Upper lobe of left lung (tissue), 6 donors: ENCODE data around the gene NES. TPM values are rescaled to one million over a fixed set of nuclear protein-coding genes. Genes with fewer than 3 reads are reported as not detected.

Experiments
- ATAC-seq, 2 donors: fragments of 200-7000 bp; cut with Tn5 transposase; one replicate each; pipeline ENCODE4 v1.9.1; 2022; ENCODE audit warnings: mild to moderate bottlenecking in 2 of 2, moderate library complexity in 2 of 2; ENCODE audit not compliant: low FRiP score in 2 of 2
- DNase-seq, 2 donors: peaks; one replicate each; pipeline ENCODE4 v3.0.0-alpha.2; 2019 to 2020
- H3K27ac ChIP-seq, 4 donors: fragments of 200-600 bp; sonication (generic); one replicate each; pipeline ENCODE4 v1.5.1; 2016 to 2019
- H3K27me3 ChIP-seq, 4 donors: fragments of 200-600 bp; sonication (generic); one replicate each; pipeline ENCODE4 v1.5.1; 2017 to 2019
- H3K36me3 ChIP-seq, 4 donors: fragments of 200-600 bp; sonication (generic); one replicate each; pipeline ENCODE4 v1.5.1; 2016 to 2019
- H3K4me1 ChIP-seq, 4 donors: fragments of 200-600 bp; sonication (generic); one replicate each; pipeline ENCODE4 v1.5.1; 2018 to 2019
- H3K4me3 ChIP-seq, 4 donors: fragments of 200-600 bp; sonication (generic); one replicate each; pipeline ENCODE4 v1.5.1; 2017 to 2019; ENCODE audit warnings: mild to moderate bottlenecking in 2 of 4, moderate library complexity in 1 of 4
- H3K9me3 ChIP-seq, 4 donors: fragments of 200-600 bp; sonication (generic); one replicate each; pipeline ENCODE4 v1.5.1; 2018 to 2019
- CTCF ChIP-seq, 6 experiments: fragments of 450-650 bp in 4 of 6; fragments of 200-600 bp in 2 of 6; sonication (generic) in 2 of 6; IDR thresholded peaks; one replicate each; pipeline ENCODE4 v1.5.1; 2016 to 2019; ENCODE audit warnings: antibody characterized with exemption in 6 of 6
- EP300 ChIP-seq, 4 donors: sonication (generic); formaldehyde crosslinking; IDR thresholded peaks; one replicate each; pipeline ENCODE4 v1.5.1; 2017; ENCODE audit warnings: antibody characterized with exemption in 4 of 4, control low read depth in 2 of 4
- POLR2A ChIP-seq, 4 donors: fragments of 450-650 bp; IDR thresholded peaks; one replicate each; pipeline ENCODE4 v1.5.1; 2016 to 2017; ENCODE audit warnings: antibody characterized with exemption in 4 of 4, mild to moderate bottlenecking in 2 of 4
- POLR2AphosphoS5 ChIP-seq, 2 donors: sonication (generic); formaldehyde crosslinking; IDR thresholded peaks; one replicate each; pipeline ENCODE4 v1.5.1; 2017; ENCODE audit warnings: antibody characterized with exemption in 2 of 2
- WGBS, 2 donors: methylation state at CpG; one replicate each; pipeline ENCODE4 v1.1.5; 2017 to 2018; 5-methylcytosine and 5-hydroxymethylcytosine counted together
- total RNA-seq, 6 donors: library from RNA; depleted of rRNA in 4 of 6; stranded (reverse); fragments of >200 nt in 4 of 6; gene quantifications; one replicate each; pipeline versions ENCODE4 v1.1.0 to v1.2.1, GENCODE V29; 2016 to 2021
- donor health status: DM: no; HTN: no; CAD: no; lungs with moderate emphysema.
- donor health status: DM: no; HTN: yes; CAD: no; lungs with severe emphysema.

Gene NES
- total RNA-seq, 6 donors from 2014 or later = 25.9 to 93.5 (median 34.3) TPM

- Histone ChIP-seq H3K4me1 (peaks cover 36 to 65% (median 53%) of the 10 kb centered on the region in 4 donors), H3K27ac (peak overlapping the region; percentile 81 to 91 (median 83)), H3K9me3 (no peaks in the 10 kb centered on the region), H3K4me3 (no peak overlapping the region), H3K36me3 (peaks cover 0 to 43% (median 0%) of the 10 kb centered on the region in 4 donors), H3K27me3 (peaks cover 0 to 1% (median 0%) of the 10 kb centered on the region in 4 donors)
- DNase-seq (no peak), ATAC-seq (no peak)
- WGBS, 2 donors = 65 to 100% methylated on average over 1 to 4 of the region's 4 CpGs
- TF ChIP-seq CTCF (IDR thresholded peaks at IDR 0.05) = no peak
- no peak for TF ChIP-seq POLR2A (IDR thresholded peaks at IDR 0.05)
- TF ChIP-seq EP300 (IDR thresholded peaks at IDR 0.05) = no peak
- TF ChIP-seq POLR2AphosphoS5 (IDR thresholded peaks at IDR 0.05) = no peak
These were observed 6.4 kb downstream of the NES start for GRCh38 chr1:156670791-156671190.

GRCh38 chr1:156670359-156670758 is 6.8 kb downstream of the NES start:
- peaks cover 40 to 69% (median 55%) of the 10 kb centered on the region in 4 donors for H3K4me1 ChIP-seq

GRCh38 chr1:156669794-156670193 is 7.4 kb downstream of the NES start:
- no peaks in the 10 kb centered on the region for H3K27me3 ChIP-seq
- H3K27ac ChIP-seq = peak overlapping the region; percentile 81 to 91 (median 83)

More at GRCh38 chr1:156670359-156670758, 6.8 kb downstream of the NES start:
- ATAC-seq (no peak), DNase-seq (no peak)
- H3K36me3 ChIP-seq = peaks cover 0 to 43% (median 0%) of the 10 kb centered on the region in 4 donors
- H3K9me3 ChIP-seq = no peaks in the 10 kb centered on the region
- H3K27me3 ChIP-seq = no peaks in the 10 kb centered on the region
- H3K27ac ChIP-seq = peak overlapping the region; percentile 81 to 91 (median 83)
- no peak overlapping the region for H3K4me3 ChIP-seq
- 79 to 87% methylated on average over 6 of the region's 6 CpGs for WGBS, 2 donors
- no peak for TF ChIP-seq EP300 (IDR thresholded peaks at IDR 0.05)
- no peak for TF ChIP-seq CTCF (IDR thresholded peaks at IDR 0.05)
- TF ChIP-seq POLR2AphosphoS5 (IDR thresholded peaks at IDR 0.05) = no peak

GRCh38 chr1:156668801-156669637 is 8.2 kb downstream of the NES start:
- Histone ChIP-seq H3K4me1 (peaks cover 54 to 76% (median 64%) of the 10 kb centered on the region in 4 donors), H3K9me3 (no peaks in the 10 kb centered on the region), H3K36me3 (peaks cover 0 to 33% (median 0%) of the 10 kb centered on the region in 4 donors), H3K27ac (peak overlapping the region; percentile 81 to 91 (median 83)), H3K4me3 (no peak overlapping the region), H3K27me3 (no peaks in the 10 kb centered on the region)
- WGBS, 2 donors = 79 to 87% methylated on average over 11 to 17 of the region's 17 CpGs
- no peak for ATAC-seq
- peak in 1 of 2 donors; percentile 46 for DNase-seq
- no peak for TF ChIP-seq POLR2A (IDR thresholded peaks at IDR 0.05)
- TF ChIP-seq EP300 (IDR thresholded peaks at IDR 0.05) = no peak
- no peak for TF ChIP-seq POLR2AphosphoS5 (IDR thresholded peaks at IDR 0.05)
- TF ChIP-seq CTCF (IDR thresholded peaks at IDR 0.05) = no peak

More at GRCh38 chr1:156669794-156670193, 7.4 kb downstream of the NES start:
- Histone ChIP-seq H3K4me1 (peaks cover 46 to 72% (median 59%) of the 10 kb centered on the region in 4 donors), H3K36me3 (peaks cover 0 to 39% (median 0%) of the 10 kb centered on the region in 4 donors), H3K9me3 (no peaks in the 10 kb centered on the region), H3K4me3 (no peak overlapping the region)
- WGBS, 2 donors = 54 to 73% methylated on average over 5 of the region's 5 CpGs
- TF ChIP-seq CTCF (IDR thresholded peaks at IDR 0.05) = no peak
- no peak for TF ChIP-seq POLR2A (IDR thresholded peaks at IDR 0.05)
- no peak for TF ChIP-seq EP300 (IDR thresholded peaks at IDR 0.05)
- no peak for TF ChIP-seq POLR2AphosphoS5 (IDR thresholded peaks at IDR 0.05)
- DNase-seq = no peak
- ATAC-seq = no peak
